ENCODE data around the gene COX4I2.

COX4I2 gene

GRCh38 chr20:31654534-31654933, 16.8 kb downstream of the COX4I2 start:
- TF ChIP-seq ELF4 (IDR thresholded peaks at IDR 0.05) (no peak), CTBP1 (IDR thresholded peaks at IDR 0.05; ENCODE audit: borderline replicate concordance) (no peak), ARNT (IDR thresholded peaks at IDR 0.05) (no peak), SP1 (IDR thresholded peaks at IDR 0.05) (no peak), TARDBP (IDR thresholded peaks at IDR 0.05) (no peak), HDGF (IDR thresholded peaks at IDR 0.05; ENCODE audit: borderline replicate concordance) (no peak), BHLHE40 (IDR thresholded peaks at IDR 0.05; ENCODE audit: borderline replicate concordance) (no peak), FOXK2 (IDR thresholded peaks at IDR 0.05) (no peak), SUZ12 (IDR thresholded peaks at IDR 0.05) (no peak), FOXM1 (IDR thresholded peaks at IDR 0.05; ENCODE audit: borderline replicate concordance) (no peak), FOXA1 (IDR thresholded peaks at IDR 0.05) (no peak), ZNF384 (IDR thresholded peaks at IDR 0.05) (no peak), L3MBTL2 (conservative IDR thresholded peaks at IDR 0.05) (no peak), LEF1 (IDR thresholded peaks at IDR 0.05; ENCODE audit: borderline replicate concordance) (no peak), PKNOX1 (IDR thresholded peaks at IDR 0.05) (no peak), NFRKB (IDR thresholded peaks at IDR 0.05) (no peak)
- ChIA-PET POLR2A (interaction anchor here (1.1 kb wide), 1 partner anchor 10 kb away, joined by 3 read pairs; no protein-coding TSS in a partner anchor), CTCF (no interaction called here)
- DNase-seq (ENCODE audit: extremely low spot score), result no peak

- no peak for TF ChIP-seq NFRKB (IDR thresholded peaks at IDR 0.05)
- TF ChIP-seq BHLHE40 (IDR thresholded peaks at IDR 0.05; ENCODE audit: borderline replicate concordance), result no peak
- TF ChIP-seq FOXK2 (IDR thresholded peaks at IDR 0.05), result no peak
- TF ChIP-seq SUZ12 (IDR thresholded peaks at IDR 0.05), result no peak
- no peak for TF ChIP-seq LEF1 (IDR thresholded peaks at IDR 0.05; ENCODE audit: borderline replicate concordance)
- TF ChIP-seq FOXA1 (IDR thresholded peaks at IDR 0.05), result no peak
- DNase-seq (ENCODE audit: extremely low spot score), result peak; percentile 91
- POLR2A ChIA-PET, result interaction anchor here (0.8 to 9.0 kb wide), 11 partner anchors 13 to 77 kb away, joined by 3 to 114 read pairs (median 3); partner anchors contain the start of genes BCL2L1, ID1 and TPX2
- CTCF ChIA-PET, result interaction anchor here (0.5 to 3.2 kb wide), 26 partner anchors 9 to 230 kb away, joined by 3 to 104 read pairs (median 4); partner anchors contain the start of gene BCL2L1
These were observed 24.1 kb downstream of the COX4I2 start for GRCh38 chr20:31661625-31662371.

GRCh38 chr20:31662372-31662854, 24.7 kb downstream of the COX4I2 start:
- CTCF ChIA-PET, result interaction anchor here (0.8 to 3.2 kb wide), 9 partner anchors 9 to 69 kb away, joined by 3 to 104 read pairs (median 8); partner anchors contain the start of gene BCL2L1
- TF ChIP-seq FOXK2 (IDR thresholded peaks at IDR 0.05), result no peak
- TF ChIP-seq SUZ12 (IDR thresholded peaks at IDR 0.05), result no peak
- no peak for TF ChIP-seq NFRKB (IDR thresholded peaks at IDR 0.05)
- no peak for TF ChIP-seq BHLHE40 (IDR thresholded peaks at IDR 0.05; ENCODE audit: borderline replicate concordance)
- no peak for TF ChIP-seq ARNT (IDR thresholded peaks at IDR 0.05)
- no peak for TF ChIP-seq L3MBTL2 (conservative IDR thresholded peaks at IDR 0.05)
- no peak for TF ChIP-seq ELF4 (IDR thresholded peaks at IDR 0.05)
- no peak for TF ChIP-seq PKNOX1 (IDR thresholded peaks at IDR 0.05)
- TF ChIP-seq TARDBP (IDR thresholded peaks at IDR 0.05), result no peak
- TF ChIP-seq LEF1 (IDR thresholded peaks at IDR 0.05; ENCODE audit: borderline replicate concordance), result no peak
- DNase-seq (ENCODE audit: extremely low spot score), result no peak
- POLR2A ChIA-PET, result interaction anchor here (1.0 to 9.0 kb wide), 7 partner anchors 23 to 76 kb away, joined by 3 to 114 read pairs (median 7); partner anchors contain the start of genes BCL2L1 and TPX2

- no peak for DNase-seq (ENCODE audit: extremely low spot score)
- ChIA-PET POLR2A (interaction anchor here (9.0 kb wide), 1 partner anchor 60 kb away, joined by 114 read pairs; the partner anchor contains the start of gene BCL2L1), CTCF (interaction anchor here (0.6 to 1.4 kb wide), 3 partner anchors 17 to 34 kb away, joined by 3 to 4 read pairs (median 4); no protein-coding TSS in a partner anchor)
- no peak for TF ChIP-seq SP1 (IDR thresholded peaks at IDR 0.05)
- no peak for TF ChIP-seq ELF4 (IDR thresholded peaks at IDR 0.05)
- no peak for TF ChIP-seq PKNOX1 (IDR thresholded peaks at IDR 0.05)
- no peak for TF ChIP-seq FOXK2 (IDR thresholded peaks at IDR 0.05)
- TF ChIP-seq FOXA1 (IDR thresholded peaks at IDR 0.05), result no peak
- no peak for TF ChIP-seq ZNF384 (IDR thresholded peaks at IDR 0.05)
- no peak for TF ChIP-seq LEF1 (IDR thresholded peaks at IDR 0.05; ENCODE audit: borderline replicate concordance)
- TF ChIP-seq SUZ12 (IDR thresholded peaks at IDR 0.05), result no peak
- TF ChIP-seq TARDBP (IDR thresholded peaks at IDR 0.05), result no peak
- TF ChIP-seq CTBP1 (IDR thresholded peaks at IDR 0.05; ENCODE audit: borderline replicate concordance), result no peak
- no peak for TF ChIP-seq FOXM1 (IDR thresholded peaks at IDR 0.05; ENCODE audit: borderline replicate concordance)
- no peak for TF ChIP-seq BHLHE40 (IDR thresholded peaks at IDR 0.05; ENCODE audit: borderline replicate concordance)
- TF ChIP-seq HDGF (IDR thresholded peaks at IDR 0.05; ENCODE audit: borderline replicate concordance), result no peak
- no peak for TF ChIP-seq L3MBTL2 (conservative IDR thresholded peaks at IDR 0.05)
- no peak for TF ChIP-seq ARNT (IDR thresholded peaks at IDR 0.05)
- TF ChIP-seq NFRKB (IDR thresholded peaks at IDR 0.05), result no peak
These were observed 25.8 kb downstream of the COX4I2 start for GRCh38 chr20:31663524-31663837.

- no peak for TF ChIP-seq SUZ12 (IDR thresholded peaks at IDR 0.05)
- TF ChIP-seq ZNF384 (IDR thresholded peaks at IDR 0.05), result no peak
- TF ChIP-seq ARNT (IDR thresholded peaks at IDR 0.05), result no peak
- TF ChIP-seq ELF4 (IDR thresholded peaks at IDR 0.05), result no peak
- TF ChIP-seq LEF1 (IDR thresholded peaks at IDR 0.05; ENCODE audit: borderline replicate concordance), result no peak
- TF ChIP-seq PKNOX1 (IDR thresholded peaks at IDR 0.05), result no peak
- no peak for TF ChIP-seq NFRKB (IDR thresholded peaks at IDR 0.05)
- no peak for TF ChIP-seq L3MBTL2 (conservative IDR thresholded peaks at IDR 0.05)
- no peak for TF ChIP-seq SP1 (IDR thresholded peaks at IDR 0.05)
- TF ChIP-seq CTBP1 (IDR thresholded peaks at IDR 0.05; ENCODE audit: borderline replicate concordance), result no peak
- no peak for TF ChIP-seq BHLHE40 (IDR thresholded peaks at IDR 0.05; ENCODE audit: borderline replicate concordance)
- no peak for TF ChIP-seq TARDBP (IDR thresholded peaks at IDR 0.05)
- CTCF ChIA-PET, result interaction anchor here (0.6 to 2.3 kb wide), 5 partner anchors 16 to 107 kb away, joined by 3 to 13 read pairs (median 4); partner anchors contain the start of gene BCL2L1
- POLR2A ChIA-PET, result interaction anchor here (0.8 to 9.0 kb wide), 4 partner anchors 10 to 75 kb away, joined by 3 to 114 read pairs (median 4); partner anchors contain the start of genes BCL2L1, ID1 and TPX2
- DNase-seq (ENCODE audit: extremely low spot score), result no peak
These were observed 26.4 kb downstream of the COX4I2 start for GRCh38 chr20:31663838-31664695.
